ENCODE measurements around the gene SH3BGR.

The SH3BGR gene

GRCh38 chr21:39552856-39553255 is 101.1 kb downstream of the SH3BGR start:
- no peak for DNase-seq (ENCODE audit: low read depth)

DNA sequence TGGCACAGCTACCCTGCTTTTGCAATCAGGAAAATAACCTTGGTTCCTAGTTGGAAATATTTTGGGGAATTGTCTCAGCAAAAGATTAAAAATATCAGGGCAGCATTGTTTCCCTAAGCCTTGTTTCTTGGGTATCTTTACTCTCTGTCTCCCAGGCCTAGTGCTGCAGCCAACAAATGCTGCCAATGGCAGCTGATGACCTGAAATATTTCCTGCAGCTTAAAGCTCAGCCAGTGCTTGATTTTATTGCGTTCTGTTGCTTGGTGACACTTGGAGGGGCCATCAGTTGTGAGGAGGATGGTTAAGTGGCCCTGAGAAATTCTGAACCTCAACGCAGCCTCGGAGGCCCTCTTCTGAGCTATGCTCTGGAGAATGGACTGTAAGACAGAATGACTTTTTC is 101.6 kb downstream of the SH3BGR start:
- DNase-seq (ENCODE audit: low read depth), result no peak

GRCh38 chr21:39555911-39556590 is 104.3 kb downstream of the SH3BGR start:
- DNase-seq (ENCODE audit: low read depth), result no peak

- DNase-seq (ENCODE audit: low read depth), result no peak
These were observed 107.7 kb downstream of the SH3BGR start for GRCh38 chr21:39559511-39559910.

GRCh38 chr21:39561140-39561539 is 109.4 kb downstream of the SH3BGR start:
- DNase-seq (ENCODE audit: low read depth), result no peak

GRCh38 chr21:39562791-39563770 is 111.3 kb downstream of the SH3BGR start:
- DNase-seq (ENCODE audit: low read depth), result no peak

DNA sequence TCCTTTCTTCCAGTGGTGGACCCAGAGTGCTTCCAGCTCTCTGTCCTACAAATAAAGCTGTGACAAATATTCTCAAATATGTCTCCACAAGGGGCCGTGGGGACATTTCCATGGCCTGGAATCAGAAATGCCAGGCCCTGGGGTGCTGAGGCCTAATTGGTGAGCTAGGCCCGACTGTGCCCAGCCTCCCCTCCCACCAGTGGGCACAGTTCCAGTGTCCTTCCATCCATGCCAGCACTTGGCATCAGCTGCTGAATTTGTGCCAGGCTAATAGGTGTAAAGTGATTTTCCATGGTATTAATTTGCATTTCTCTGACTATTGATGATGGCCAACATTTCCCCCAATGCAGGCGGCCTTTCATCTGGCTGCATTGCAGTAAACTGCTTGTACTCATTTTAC is 112.4 kb downstream of the SH3BGR start:
- no peak for DNase-seq (ENCODE audit: low read depth)
